Hippocampal formation (tissue), 2 donors: ENCODE measurements around the gene FAHD1.

Experiments
- DNase-seq, 2 donors: peaks; one replicate each; lab custom pipeline; 2025; lab: John Stamatoyannopoulos, UW

Gene FAHD1

DNA sequence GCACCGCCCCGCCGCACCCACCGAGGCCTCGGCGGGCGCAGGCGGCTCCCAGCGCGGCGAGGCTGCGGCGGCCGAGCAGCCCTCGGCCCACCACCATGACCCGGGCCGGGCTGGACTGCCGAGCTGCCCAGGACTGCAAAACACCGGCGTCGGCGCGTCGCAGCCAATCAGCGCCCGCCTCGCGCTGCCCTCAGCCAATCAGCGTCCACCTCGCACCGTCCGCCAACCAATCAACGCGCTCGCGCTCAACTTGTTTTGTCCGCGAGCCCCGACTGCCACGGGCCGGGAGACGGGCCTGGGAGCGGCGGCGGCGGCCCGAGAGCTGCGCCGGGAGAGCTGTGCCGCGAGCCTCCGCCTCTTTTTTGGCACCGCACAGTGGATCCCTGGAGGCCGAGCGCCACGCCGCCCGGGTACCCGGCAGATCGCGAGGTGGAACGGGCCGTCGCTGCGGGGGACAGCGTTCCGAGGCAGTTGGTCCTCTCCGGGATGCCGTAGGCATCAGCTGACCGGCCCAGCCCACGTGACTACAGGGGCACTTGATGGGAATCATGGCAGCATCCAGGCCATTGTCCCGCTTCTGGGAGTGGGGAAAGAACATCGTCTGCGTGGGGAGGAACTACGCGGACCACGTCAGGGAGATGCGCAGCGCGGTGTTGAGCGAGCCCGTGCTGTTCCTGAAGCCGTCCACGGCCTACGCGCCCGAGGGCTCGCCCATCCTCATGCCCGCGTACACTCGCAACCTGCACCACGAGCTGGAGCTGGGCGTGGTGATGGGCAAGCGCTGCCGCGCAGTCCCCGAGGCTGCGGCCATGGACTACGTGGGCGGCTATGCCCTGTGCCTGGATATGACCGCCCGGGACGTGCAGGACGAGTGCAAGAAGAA lies at the start of gene FAHD1, which contains the start of gene HAGH:
Gene FAHD1, plus strand, starts transcription at position 516 of the 883 bp plus-strand sequence. Its CDS starts 33 bp downstream, at position 549.
Gene HAGH, minus strand, starts transcription at position 135 of the 883 bp plus-strand sequence. Its CDS starts 38 bp downstream, at position 97.
- peak; percentile 84 to 95 for DNase-seq

DNA sequence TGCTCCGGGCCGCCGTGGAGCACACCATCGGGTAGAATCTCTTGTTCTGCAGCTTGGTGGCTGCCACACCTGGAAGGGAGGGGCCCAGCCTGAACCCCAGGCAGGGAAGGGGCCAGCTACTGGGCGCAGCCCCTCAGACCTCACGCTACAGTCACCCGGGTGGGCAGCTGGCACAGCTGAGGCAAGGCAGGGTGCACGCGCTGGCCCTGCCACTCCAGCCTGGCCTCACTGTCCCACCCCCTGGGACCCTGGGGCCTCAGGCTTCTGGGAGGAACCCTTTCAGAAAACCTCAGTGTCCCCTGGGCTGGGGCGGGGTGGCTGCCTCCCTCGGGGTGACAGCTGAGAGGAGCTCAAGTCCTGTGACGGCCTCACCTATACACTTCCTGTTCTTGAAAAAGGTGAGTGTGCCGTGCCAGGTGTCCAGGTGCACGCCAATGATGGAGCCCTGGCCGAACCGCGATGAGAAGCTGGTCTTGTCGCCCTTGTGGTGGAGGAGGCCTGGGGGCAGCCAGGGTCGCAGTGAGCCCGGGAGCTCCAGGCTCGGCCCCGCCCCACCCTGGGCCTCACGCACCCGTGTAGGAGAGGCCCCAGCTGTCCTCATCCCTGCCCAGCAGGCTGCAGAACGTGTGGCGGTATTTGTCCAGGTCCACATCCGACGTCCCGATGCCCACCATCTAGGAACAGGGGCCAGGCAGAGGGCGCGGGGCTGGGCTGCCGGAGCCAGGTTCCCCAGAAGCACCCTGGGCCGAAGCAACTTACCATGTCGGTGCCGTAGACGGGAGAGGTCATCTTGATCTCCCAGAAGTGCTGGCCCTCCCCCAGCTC lies 49.4 kb upstream of the FAHD1 start:
- no peak for DNase-seq

DNA sequence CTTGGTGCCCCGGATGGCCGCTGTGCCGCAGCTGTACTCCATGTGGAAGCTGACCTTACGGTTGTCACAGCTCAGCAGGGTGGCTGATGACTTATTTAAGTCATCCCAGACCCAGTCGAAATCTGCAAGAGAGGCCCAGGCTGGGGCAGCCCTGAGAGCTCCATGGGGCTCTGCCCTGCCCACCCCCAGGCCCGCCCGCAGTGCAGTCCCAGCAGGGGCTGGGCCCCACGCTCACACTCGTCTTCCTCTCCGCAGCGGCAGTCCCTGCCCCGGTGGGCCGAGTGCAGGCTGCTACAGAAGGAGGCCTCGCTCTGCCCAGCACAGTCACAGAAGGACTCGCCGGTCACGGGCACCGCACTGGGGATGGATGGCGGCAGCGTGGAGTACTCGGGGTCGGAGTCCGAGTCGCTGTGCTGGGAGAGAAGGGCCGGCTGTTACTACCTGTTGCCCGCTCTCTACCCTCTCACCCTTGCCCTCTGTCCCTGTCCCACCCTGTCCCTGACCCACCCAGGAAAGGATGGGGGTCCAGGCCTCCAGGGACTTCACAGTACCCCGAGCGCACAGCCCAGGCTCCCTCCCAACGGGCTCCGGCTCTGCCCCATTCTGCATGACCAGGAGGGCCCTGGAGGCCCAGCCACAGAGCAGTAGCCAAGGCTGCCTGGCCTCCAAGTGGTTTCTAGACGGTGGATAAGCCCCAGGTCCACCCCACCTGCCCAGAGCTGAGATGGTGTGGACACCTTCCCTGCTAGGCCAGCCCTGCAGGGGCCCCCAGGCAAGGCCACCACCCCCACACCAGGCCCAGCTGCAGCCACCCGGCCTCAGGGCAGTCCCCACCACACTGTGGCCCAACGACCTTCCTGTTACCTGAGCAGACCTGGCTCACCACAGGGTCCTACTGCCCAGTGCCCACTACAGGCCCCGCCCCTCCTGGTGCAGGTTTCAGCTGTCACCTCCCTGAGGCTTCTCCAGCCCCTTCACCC lies 48.5 kb upstream of the FAHD1 start:
- no peak for DNase-seq

DNA sequence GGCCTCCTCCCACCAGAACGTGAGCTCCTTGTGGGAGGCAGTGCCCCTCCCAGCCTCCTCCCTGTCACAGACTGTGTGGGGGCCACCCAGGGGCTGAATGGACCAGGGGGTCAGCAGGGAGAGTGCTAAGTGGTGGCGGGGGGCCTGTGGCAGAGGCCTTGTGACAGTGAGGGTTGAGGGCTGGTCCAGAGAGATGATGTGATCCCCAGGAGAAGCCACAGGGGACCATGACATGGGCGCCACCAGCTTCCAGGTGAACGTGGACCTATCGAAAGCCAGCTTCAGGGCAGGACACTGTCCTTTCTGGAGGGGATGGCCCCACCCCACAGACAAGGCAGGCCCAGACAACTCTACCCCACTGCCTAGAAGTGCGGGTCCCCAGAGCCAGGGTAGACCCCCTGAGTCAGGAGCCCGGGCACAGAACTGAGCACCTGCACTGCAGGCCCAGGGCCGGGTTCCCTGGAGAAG lies 47.7 kb upstream of the FAHD1 start:
- no peak for DNase-seq

DNA sequence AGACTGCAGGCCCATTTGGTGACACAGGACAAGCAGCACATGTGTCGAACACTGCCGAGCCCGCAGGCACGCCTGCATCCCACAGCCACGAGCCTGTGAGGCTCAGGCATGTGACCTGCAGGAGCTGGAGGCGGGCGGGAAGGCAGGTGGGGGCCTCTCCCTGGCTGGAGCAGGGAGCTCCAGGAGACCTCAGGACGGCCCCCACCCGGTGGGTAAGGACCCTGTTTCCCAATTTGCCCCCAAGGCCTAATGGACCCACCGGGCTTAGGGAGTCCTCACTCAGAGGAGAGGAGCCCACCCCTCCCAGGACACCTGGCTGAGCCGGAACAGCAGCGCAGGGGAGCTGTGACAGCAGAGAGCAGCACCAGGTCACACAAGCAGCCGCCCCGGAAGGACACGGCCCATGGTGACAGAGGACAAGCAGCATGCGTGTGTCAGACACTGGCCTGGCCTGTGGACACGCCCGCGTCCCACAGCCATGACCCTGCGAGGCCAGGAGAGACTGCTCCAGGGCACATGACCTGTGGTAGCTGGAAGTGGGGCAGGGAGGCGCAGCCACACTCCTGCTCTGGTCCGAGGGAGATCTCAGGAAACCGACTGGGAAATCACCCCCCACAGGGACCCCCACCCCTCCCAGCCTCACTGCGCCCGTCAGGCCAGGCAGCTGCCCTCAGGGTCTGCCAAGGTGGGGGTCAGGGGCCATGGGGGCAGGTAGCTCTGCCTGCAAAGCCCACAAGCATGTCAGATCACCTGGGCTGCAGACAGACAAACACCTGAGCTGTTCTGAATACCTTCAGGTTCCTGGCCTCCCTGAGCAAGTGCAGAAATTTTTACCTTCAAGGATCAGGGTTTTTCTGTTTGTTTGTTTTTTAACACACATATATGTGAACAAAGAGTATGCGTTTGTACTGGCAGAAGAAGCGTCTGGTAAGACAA lies 47.0 kb upstream of the FAHD1 start:
- no peak for DNase-seq

DNA sequence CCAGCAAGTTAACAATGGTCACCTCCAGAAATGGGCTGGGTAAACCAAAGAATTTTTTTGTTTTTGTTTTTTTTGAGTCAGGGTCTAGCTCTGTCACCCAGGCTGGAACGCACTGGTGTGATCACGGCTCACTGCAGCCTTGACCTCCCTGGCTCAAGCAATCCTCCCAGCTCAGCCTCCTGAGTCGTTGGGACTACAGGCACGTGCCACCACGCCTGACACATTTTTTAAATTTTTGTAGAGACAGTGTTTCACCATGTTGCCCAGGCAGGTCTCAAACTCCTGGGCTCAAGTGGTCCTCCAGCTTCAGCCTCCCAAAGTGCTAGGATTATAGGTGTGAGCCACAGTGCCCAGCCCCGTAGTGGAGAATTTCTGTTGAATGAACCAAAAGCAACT lies 46.3 kb upstream of the FAHD1 start:
- no peak for DNase-seq

DNA sequence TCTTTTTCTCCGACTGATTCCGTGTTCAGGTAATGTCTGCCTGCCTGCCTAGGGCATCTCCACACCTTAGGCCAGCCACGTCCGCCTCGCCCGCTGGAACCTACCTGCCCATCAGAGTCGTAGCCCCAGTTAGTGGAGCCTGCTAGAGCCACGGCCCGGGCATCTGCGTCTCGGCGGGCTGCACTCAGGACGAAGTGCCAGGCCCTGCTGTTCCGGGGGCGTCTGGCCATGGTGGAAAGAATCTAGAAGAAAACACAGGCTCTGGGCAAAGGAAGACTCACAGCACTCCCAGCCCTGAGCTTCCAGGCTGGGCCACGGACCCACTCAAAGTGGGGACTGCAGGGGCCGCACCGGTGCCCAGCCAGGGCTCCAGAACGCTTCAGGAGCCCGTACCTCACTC lies 45.8 kb upstream of the FAHD1 start:
- DNase-seq: no peak

DNA sequence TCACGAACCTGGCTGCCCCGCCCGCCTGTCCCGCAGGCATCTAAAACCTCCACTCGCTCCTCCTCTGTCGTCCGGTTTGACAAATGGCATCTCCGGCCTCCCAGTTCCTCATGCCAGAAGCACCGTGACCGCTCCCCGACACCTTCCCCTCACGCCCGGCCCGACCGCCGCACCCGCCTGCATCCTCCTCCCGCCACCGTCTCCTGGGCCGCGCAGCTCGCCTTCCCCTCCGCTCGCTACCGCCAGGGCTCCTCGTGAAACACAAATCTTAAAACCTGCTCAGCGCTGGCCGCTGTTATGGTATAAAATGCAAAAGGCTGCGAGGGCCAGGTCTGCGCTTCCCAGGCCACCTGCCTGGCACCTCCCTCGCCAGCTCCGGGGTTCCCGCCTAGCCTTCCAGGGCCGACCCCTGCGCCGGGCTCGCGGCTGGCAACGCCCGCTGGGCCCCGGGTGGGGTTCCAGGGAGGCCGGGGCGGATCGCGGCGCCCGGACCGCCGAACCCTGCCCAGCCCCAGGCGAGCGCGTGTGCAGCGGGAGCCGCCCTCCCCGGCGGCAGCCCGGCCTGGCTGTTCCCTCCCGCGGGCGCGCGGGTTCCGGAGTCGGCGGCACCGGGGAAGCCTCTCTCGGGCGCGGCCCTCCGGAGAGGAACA lies 45.1 kb upstream of the FAHD1 start:
- no peak for DNase-seq

DNA sequence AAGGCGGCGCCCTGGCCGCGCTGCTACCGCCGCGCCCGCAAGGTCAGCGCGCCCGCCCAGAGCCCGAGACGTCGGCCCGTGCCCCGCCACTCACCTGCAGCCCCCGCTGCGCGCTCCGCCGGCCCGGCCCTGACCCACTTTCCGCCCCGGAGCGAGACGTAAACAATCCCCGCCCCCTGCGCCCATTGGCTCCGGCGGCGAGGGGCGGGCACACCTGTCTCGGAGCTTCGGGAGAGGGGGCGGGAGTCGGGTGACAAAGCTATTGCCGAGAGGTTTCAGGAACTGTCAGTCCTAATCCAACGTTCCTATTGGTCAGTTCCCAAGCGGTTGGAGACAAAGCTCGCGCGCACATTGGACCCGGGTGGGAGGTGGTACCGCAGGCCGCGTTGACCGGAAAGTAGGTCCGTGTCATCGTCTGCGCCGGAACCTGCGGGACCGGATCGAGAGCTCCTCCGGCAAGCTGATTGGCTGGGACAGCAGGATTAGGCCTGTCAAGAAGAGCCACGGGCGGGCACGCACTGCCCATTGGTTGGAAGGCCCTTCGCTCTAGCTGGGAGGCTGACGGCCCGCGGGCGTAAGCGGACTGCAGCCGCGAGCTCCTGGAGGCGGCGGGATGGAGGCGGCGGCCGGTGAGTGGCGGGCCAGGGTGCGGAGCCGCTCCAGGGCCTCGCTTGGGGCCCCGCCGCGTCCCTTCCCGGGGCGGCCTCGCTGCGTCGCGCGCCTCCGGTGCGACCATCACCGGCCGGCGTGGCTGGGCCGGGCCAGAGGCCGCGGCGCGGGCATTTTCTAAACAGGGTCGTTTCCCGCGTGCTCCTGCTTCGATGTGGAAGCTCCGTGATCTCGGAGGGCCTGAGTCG lies 44.4 kb upstream of the FAHD1 start, which contains the start of the genes NUBP2 and SPSB3:
Gene NUBP2, plus strand, starts transcription at position 553 of the 857 bp plus-strand sequence. Its CDS starts 61 bp downstream, at position 614.
Gene SPSB3, minus strand, starts transcription at position 164 of the 857 bp plus-strand sequence. CDS start 1,088 bp downstream, outside the sequence.
- peak; percentile 100 for DNase-seq

DNA sequence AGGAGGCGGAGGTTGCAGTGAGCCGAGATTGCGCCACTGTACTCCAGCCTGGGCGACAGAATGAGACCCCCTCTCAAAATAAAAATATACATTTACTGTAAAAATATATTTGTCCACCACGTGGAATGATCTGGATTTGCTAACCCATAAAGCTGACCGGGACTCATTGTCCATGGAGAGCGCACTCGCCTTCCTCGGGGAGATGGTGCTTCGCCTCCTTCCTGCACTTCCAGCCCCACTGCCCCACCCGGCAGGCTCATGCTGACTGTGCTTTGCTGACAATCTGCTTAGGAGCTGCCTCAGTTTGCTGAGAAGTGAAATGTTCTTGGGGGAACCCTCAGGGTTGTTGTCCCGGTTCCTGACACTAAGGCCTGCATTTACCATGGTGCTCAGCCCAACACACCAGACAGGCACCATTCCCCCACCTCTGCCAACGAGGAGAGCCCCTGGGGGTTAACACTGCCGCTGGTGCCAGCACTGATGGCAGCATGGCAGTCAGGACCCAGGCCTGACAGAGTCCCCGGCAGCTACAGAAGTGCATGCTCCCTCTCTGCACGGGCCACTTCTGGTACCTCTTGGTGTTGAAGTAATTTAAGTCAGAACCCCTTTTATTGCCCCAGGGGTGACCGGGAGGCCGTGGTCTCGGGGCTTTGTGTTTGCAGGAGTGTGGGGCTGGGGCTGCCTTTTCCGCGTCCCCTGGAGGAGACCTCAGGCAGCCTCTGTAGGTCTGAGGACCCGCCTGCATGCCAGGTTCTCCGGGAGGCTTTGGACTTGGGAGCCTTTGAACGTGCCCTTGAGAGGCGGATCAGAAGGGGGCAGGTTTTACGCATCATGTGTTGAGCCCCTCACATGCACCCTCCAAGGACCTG lies 41.8 kb upstream of the FAHD1 start:
- DNase-seq: no peak

DNA sequence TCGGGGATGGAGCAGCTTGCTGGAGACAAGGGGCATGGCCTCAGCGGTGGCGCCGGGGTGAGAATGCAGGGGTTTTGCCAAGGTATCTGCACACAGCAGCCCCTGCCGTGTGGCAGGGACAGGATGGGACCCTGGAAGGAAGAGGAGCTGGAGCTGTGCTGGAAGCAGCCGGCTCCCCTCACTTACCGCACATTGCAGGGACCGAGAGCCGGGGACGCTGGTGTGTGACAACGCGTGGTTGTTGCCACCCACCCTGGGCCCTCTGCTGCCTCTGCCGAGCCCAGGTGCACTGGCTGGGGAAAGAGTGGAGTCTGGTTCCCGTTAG lies 41.2 kb upstream of the FAHD1 start:
- no peak for DNase-seq

DNA sequence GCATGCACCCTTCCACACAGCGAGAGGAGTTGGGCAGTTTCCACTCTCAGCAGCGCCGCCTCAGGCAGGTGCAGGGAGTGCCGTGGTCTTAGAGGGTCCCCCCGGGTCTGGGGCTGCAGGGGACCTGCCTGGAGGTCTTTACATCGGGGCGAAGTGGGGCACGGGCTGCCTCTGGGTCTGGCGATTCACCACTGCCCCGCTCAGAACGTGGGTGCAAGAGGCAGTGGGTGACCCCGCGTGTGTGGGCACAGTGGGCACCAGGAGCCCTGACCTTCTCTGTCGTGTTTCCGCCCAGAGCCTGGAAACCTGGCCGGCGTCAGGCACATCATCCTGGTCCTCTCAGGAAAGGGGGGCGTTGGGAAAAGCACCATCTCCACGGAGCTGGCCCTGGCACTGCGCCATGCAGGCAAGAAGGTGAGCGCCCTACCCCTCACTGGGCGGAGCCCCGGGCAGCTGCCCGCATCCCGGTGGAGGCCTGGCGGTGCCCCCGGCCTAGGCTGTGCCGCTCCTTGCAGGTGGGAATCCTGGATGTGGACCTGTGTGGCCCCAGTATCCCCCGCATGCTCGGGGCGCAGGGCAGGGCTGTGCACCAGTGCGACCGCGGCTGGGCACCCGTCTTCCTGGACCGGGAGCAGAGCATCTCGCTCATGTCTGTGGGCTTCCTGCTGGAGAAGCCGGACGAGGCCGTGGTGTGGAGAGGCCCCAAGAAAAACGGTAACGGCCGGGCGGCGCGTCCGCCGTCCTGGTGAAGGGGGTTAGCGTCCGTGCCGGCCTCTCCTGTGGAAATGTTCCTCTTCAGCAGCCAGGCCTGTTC lies 40.6 kb upstream of the FAHD1 start:
- no peak for DNase-seq

DNA sequence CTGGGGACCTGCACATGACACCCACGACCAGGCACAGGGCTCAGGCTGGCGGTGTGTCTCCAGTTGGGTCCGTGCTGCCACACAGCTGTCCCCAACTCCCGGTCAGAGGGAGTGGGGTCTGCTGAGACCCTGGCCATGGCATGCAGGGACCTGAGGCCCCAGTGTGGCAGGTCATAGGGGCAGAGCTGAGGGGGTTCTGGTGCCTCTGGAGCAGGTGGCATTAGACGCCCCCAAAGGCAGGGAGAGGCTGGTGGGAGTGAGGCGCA lies 40.0 kb upstream of the FAHD1 start:
- DNase-seq: no peak

DNA sequence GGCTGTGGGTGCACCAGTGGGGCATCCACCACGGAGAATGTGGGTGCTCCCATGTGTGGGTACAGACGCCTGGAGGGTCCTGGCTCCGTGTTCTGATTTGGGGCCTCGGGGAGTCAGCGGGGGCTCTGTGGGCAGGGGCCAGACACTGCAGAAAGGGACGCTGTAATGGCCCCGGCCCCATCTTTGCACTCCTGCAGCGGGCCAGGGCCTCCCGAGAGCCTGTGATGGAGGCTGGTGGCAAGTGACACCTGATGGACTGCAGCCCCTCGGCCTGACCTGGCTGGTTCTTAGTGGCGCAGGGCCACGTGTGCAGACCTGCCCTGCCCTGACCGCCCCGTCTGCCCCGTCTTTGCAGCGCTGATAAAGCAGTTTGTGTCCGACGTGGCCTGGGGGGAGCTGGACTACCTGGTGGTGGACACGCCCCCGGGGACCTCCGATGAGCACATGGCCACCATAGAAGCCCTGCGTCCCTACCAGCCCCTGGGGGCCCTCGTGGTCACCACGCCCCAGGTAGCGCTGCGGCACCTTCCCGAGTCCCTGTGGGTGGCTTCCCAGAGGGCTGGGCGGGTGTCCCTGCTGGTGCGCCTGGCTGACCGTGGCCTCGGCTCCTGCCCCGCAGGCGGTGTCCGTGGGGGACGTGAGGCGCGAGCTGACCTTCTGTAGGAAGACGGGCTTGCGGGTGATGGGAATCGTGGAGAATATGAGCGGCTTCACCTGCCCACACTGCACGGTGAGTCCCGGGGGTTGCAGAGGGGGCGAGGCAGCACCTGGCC lies 39.5 kb upstream of the FAHD1 start:
- no peak for DNase-seq

DNA sequence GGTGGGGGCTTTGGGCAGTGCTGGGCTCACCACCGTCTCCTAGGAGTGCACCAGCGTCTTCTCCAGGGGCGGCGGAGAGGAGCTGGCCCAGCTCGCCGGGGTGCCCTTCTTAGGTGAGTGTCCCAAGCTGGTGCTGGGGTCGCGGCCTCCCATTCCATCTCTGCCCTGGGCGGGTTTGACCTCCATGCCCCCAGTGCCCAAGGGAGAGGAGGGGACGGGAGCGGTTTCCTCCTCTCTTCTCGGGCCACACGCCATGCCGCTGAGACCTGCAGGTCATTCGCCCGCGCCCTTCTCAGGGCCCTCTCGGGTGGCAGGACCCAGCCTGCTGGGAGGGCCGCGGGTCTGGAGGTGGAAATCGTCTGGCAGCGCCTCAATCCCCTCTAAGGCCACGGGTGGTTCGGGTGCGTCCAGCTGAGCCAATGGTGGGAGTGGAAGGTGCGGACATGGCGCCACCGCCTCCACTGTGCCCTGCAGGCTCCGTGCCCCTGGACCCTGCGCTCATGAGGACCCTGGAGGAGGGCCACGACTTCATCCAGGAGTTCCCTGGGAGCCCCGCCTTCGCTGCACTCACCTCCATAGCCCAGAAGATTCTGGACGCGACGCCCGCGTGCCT lies 38.8 kb upstream of the FAHD1 start:
- DNase-seq: no peak

DNA sequence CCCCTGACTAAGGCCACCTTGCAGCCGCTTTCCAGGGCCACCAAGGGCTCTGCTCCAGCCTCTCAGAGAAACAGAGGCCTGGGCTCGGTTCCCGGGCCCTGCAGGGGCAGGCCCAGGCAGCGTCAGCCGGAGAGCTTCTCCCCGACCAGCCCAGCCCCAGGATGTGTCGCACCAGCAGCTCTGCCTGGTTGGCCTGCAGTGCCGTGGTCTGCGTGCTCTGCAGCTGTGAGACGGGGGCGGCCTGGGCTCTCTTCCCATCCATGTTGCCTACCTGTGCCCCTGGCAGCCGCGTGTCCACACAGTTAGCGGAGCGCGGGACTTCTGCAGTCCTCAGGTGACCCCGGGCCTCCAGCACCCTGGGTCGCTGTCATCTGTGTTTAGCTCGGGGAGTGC lies 38.3 kb upstream of the FAHD1 start:
- DNase-seq: no peak
